Neural crest cell (in vitro differentiated cells): Measurements from ENCODE around the gene SF3A2. TPM values are rescaled to one million over a fixed set of nuclear protein-coding genes. Genes with fewer than 3 reads are reported as not detected.
A peak's percentile ranks its signal among the peaks of the same experiment; 100 is the strongest.

Experiments
- DNase-seq: peaks from one replicate; pipeline ENCODE4 v3.0.0; 2021; ENCODE audit warnings: low read depth, mixed read lengths, low spot score
- H3K27ac Mint-ChIP-seq: one replicate; pipeline ENCODE4 v1.8.0; 2021; ENCODE audit warnings: mild to moderate bottlenecking, mixed read lengths; ENCODE audit not compliant: unreplicated experiment
- H3K27me3 Mint-ChIP-seq: 2 replicates; pipeline ENCODE4 v1.8.0; 2021; ENCODE audit warnings: low read depth, mild to moderate bottlenecking, mixed read lengths
- H3K36me3 Mint-ChIP-seq: 2 replicates; pipeline ENCODE4 v1.8.0; 2021; ENCODE audit warnings: low read depth, mild to moderate bottlenecking, mixed read lengths
- H3K4me1 Mint-ChIP-seq: 2 replicates; pipeline ENCODE4 v1.8.0; 2021; ENCODE audit warnings: mixed read lengths
- H3K4me3 Mint-ChIP-seq: one replicate; pipeline ENCODE4 v1.8.0; 2021; ENCODE audit warnings: mild to moderate bottlenecking, mixed read lengths
- H3K9me3 Mint-ChIP-seq: 2 replicates; pipeline ENCODE4 v1.8.0; 2021; ENCODE audit warnings: mixed read lengths
- CTCF ChIP-seq: fragments of 200-600 bp; sonication (generic); conservative IDR thresholded peaks from 2 replicates; pipeline ENCODE4 v1.5.0; 2021; ENCODE audit warnings: antibody characterized with exemption, mild to moderate bottlenecking
- total RNA-seq: library from RNA; stranded (reverse); gene quantifications from 2 replicates; pipeline ENCODE4 v1.2.1, GENCODE V29; 2021

SF3A2 gene
- total RNA-seq, 1 donor from 2014 or later = 189 TPM

DNA sequence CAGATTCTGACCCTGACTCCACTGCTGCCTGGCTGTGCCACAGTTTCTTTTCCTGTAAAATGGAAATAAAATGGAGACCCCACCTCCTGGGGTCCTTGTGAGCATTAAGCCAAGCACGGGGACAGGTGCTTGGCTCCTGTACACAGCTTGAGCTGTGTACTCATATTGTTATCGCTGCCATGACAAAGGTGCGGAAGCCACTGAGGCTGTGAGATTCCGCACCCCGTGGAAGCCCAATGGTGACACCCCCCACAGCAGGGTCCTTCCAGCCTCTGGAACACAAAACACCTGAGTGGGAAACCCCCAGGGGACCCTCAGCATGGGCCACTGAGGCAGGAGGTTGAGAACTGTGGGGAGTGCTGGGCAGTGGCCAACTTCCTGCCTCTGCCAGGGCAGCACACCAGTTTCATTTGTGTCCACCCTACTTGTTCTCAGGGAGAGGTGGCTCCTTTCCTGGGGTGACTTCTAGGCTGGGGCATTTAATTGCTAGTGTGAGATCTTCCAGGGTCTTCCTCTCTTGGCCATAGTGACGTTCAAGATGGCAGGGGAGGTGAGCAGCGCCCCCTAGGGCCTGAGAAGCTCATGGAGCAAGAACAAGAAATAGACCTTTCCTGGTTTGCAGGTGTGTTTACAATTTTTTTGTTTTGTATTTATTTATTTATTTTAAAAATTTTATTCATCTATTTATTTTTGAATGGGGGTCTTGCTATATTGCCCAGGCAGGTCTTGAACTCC lies 25.0 kb downstream of the SF3A2 start:
- Mint-ChIP-seq H3K4me1 (no peaks in the 10 kb centered on the region), H3K27ac (no peak overlapping the region), H3K27me3 (no peaks in the 10 kb centered on the region), H3K9me3 (no peaks in the 10 kb centered on the region), H3K36me3 (no peaks in the 10 kb centered on the region), H3K4me3 (peak overlapping the region; percentile 64)
- peak; percentile 66 for TF ChIP-seq CTCF
- peak; percentile 55 for DNase-seq

DNA sequence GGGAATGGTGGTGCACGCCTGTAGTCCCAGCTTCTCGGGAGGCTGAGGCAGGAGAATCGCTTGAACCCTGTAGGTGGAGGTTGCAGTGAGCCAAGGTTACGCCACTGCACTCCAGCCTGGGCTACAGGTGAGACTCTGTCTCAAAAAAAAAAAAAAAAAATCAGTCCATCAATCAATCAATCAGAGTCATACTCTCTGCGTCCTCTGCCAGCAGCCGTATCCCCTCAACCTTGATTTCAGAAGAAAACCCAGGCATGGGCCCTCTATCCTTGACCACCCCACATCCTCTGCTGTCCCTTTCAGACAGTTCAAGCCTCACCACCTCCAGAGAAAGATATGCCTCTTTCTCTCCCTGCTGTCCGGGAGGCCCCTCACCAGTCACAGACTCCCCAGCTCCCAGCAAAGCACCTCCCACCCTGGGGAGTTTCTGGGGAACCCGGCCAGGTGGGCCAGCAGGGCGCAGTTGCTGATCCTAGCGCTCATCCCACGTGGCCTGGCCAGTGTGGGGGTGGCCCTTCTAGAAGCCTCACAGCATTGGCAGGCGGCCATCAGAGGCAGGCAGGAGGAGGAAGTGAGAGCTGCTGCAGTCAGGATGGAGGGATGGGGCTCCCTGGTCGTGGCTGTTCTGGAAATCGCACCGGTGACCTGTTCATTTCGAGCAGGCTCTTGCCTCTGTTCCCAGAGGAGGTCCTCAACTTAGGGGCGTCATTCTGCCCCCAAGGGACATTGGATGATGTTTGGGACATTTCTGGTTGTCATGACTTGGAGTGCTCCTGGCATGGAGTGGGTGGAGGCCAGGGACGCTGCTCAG lies 29.8 kb downstream of the SF3A2 start:
- peak overlapping the region; percentile 77 for H3K4me3 Mint-ChIP-seq
- no peak for TF ChIP-seq CTCF
- no peaks in the 10 kb centered on the region for H3K9me3 Mint-ChIP-seq
- H3K36me3 Mint-ChIP-seq = no peaks in the 10 kb centered on the region
- DNase-seq = no peak
- no peak overlapping the region for H3K27ac Mint-ChIP-seq
- no peaks in the 10 kb centered on the region for H3K27me3 Mint-ChIP-seq
- peaks cover 6% of the 10 kb centered on the region for H3K4me1 Mint-ChIP-seq

GRCh38 chr19:2268480-2268830 lies 31.8 kb downstream of the SF3A2 start:
- peaks cover 16% of the 10 kb centered on the region for H3K4me1 Mint-ChIP-seq

GRCh38 chr19:2268861-2269243 lies 32.2 kb downstream of the SF3A2 start:
- H3K27ac Mint-ChIP-seq = peak overlapping the region; percentile 35
- peaks cover 5% of the 10 kb centered on the region for H3K36me3 Mint-ChIP-seq
- H3K4me3 Mint-ChIP-seq = peak overlapping the region; percentile 94
- TF ChIP-seq CTCF = no peak
- no peaks in the 10 kb centered on the region for H3K9me3 Mint-ChIP-seq
- H3K27me3 Mint-ChIP-seq = peaks cover 3% of the 10 kb centered on the region
- DNase-seq = no peak
- H3K4me1 Mint-ChIP-seq = peaks cover 19% of the 10 kb centered on the region

More at GRCh38 chr19:2268480-2268830, 31.8 kb downstream of the SF3A2 start:
- Mint-ChIP-seq H3K27me3 (no peaks in the 10 kb centered on the region), H3K36me3 (peaks cover 4% of the 10 kb centered on the region), H3K27ac (no peak overlapping the region), H3K9me3 (no peaks in the 10 kb centered on the region), H3K4me3 (peak overlapping the region; percentile 94)
- DNase-seq = no peak
- TF ChIP-seq CTCF = no peak

DNA sequence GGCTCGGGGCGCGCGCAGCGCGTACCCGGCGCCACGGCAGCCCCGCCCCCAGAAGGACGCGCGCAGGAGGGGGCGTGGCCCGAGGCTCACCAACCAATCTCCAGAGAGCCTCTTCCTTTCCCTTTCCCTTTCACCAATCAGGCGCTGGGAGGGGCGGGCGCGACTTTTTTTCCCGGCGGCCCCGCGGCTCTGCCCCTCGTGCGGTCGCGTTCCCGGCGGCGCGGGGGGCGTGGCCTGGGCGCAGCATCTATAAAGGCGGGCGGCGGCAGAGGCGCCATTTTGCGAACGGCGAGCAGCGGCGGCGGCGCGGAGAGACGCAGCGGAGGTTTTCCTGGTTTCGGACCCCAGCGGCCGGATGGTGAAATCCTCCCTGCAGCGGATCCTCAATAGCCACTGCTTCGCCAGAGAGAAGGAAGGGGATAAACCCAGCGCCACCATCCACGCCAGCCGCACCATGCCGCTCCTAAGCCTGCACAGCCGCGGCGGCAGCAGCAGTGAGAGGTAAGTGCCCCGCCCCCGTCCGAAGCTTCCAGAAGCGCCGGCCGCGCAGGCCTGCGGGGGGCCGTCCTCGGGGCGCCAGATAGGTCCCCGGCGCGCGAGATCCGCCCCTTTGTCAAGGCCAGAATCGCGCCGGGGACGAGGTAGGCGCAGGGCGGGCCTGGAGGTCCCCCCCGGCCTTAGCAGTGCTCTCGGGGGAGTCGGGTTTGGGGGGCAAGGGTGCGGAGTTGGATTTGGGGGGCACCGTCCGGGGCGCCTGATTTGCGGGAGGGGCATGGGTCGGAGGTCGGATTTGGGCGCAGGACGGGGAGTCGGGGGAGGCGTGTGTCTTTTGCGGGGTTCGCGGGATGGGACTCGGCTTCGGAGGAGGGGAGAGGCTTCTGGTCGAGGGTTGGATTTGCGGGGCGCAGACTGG lies 32.9 kb downstream of the SF3A2 start:
- peaks cover 8% of the 10 kb centered on the region for H3K36me3 Mint-ChIP-seq
- DNase-seq = peak; percentile 99
- no peaks in the 10 kb centered on the region for H3K9me3 Mint-ChIP-seq
- TF ChIP-seq CTCF = peak; percentile 47
- peaks cover 24% of the 10 kb centered on the region for H3K4me1 Mint-ChIP-seq
- H3K4me3 Mint-ChIP-seq = peak overlapping the region; percentile 94
- H3K27me3 Mint-ChIP-seq = peaks cover 7% of the 10 kb centered on the region
- peak overlapping the region; percentile 92 for H3K27ac Mint-ChIP-seq
